Peyer's patch (tissue), 4 donors: Measurements from ENCODE around the gene PPP1R15A. TPM values are rescaled to one million over a fixed set of nuclear protein-coding genes. Genes with fewer than 3 reads are reported as not detected.
"Not testable (repeated sequence)": the region's sequence is repeated elsewhere in the genome, so short reads cannot be mapped to it uniquely, and the experiment has no call there.

Experiments
- DNase-seq, 3 donors: peaks; one replicate each; pipeline ENCODE4 v3.0.0-alpha.2; 2017 to 2019
- H3K27ac ChIP-seq, 4 donors: fragments of 200-600 bp; sonication (generic); one replicate each; pipeline ENCODE4 v1.5.1; 2016 to 2019
- H3K27me3 ChIP-seq, 2 donors: fragments of 200-600 bp; sonication (generic); one replicate each; pipeline ENCODE4 v1.5.1; 2019
- H3K36me3 ChIP-seq, 3 donors: fragments of 200-600 bp; sonication (generic); one replicate each; pipeline ENCODE4 v1.5.1; 2016 to 2019
- H3K4me1 ChIP-seq, 4 donors: fragments of 200-600 bp; sonication (generic); one replicate each; pipeline ENCODE4 v1.5.1; 2016 to 2019
- H3K4me3 ChIP-seq, 4 donors: fragments of 200-600 bp; sonication (generic); 1 replicate in 3 of 4; 2 replicates in 1 of 4; pipeline ENCODE4 v1.5.1; 2016 to 2019; ENCODE audit warnings: mild to moderate bottlenecking in 1 of 4
- H3K9me3 ChIP-seq, 4 donors: fragments of 200-600 bp; sonication (generic); one replicate each; pipeline ENCODE4 v1.5.1; 2016 to 2019; ENCODE audit warnings: mild to moderate bottlenecking in 1 of 4
- POLR2A ChIP-seq, 2 donors: fragments of 450-650 bp; IDR thresholded peaks; one replicate each; pipeline ENCODE4 v1.5.1; 2017; ENCODE audit warnings: antibody characterized with exemption in 2 of 2, mild to moderate bottlenecking in 2 of 2, moderate library complexity in 2 of 2
- total RNA-seq, 4 donors: library from RNA; depleted of rRNA; stranded (reverse); fragments of >200 nt; gene quantifications; one replicate each; pipeline ENCODE4 v1.1.0, GENCODE V29; 2016
- TF ChIP-seq, protein P1 (sequence below), 6 experiments: fragments of 450-650 bp in 4 of 6; fragments of 200-600 bp in 2 of 6; sonication (generic) in 1 of 6; IDR thresholded peaks; one replicate each; pipeline ENCODE4 v1.5.1; 2017 to 2019; ENCODE audit warnings: antibody characterized with exemption in 6 of 6, mild to moderate bottlenecking in 3 of 6, moderate library complexity in 1 of 6

The PPP1R15A gene
- total RNA-seq, 4 donors from 2014 or later: 39.2 to 198 (median 80.3) TPM

- no peaks in the 10 kb centered on the region for H3K36me3 ChIP-seq
- peak overlapping the region; percentile 25 to 77 (median 57) for H3K27ac ChIP-seq
- H3K9me3 ChIP-seq: no peaks in the 10 kb centered on the region
- H3K4me1 ChIP-seq: peaks cover 0 to 23% (median 0%) of the 10 kb centered on the region in 4 donors
- TF ChIP-seq, protein P1, sequence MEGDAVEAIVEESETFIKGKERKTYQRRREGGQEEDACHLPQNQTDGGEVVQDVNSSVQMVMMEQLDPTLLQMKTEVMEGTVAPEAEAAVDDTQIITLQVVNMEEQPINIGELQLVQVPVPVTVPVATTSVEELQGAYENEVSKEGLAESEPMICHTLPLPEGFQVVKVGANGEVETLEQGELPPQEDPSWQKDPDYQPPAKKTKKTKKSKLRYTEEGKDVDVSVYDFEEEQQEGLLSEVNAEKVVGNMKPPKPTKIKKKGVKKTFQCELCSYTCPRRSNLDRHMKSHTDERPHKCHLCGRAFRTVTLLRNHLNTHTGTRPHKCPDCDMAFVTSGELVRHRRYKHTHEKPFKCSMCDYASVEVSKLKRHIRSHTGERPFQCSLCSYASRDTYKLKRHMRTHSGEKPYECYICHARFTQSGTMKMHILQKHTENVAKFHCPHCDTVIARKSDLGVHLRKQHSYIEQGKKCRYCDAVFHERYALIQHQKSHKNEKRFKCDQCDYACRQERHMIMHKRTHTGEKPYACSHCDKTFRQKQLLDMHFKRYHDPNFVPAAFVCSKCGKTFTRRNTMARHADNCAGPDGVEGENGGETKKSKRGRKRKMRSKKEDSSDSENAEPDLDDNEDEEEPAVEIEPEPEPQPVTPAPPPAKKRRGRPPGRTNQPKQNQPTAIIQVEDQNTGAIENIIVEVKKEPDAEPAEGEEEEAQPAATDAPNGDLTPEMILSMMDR (IDR thresholded peaks at IDR 0.05): no peak
- TF ChIP-seq POLR2A (IDR thresholded peaks at IDR 0.05): no peak
- H3K27me3 ChIP-seq: no peaks in the 10 kb centered on the region
- no peak for DNase-seq
- peak overlapping the region in 2 of 4 donors; percentile 29 to 35 for H3K4me3 ChIP-seq
Observed at GRCh38 chr19:48867746-48868113, 4.5 kb upstream of the PPP1R15A start.

DNA sequence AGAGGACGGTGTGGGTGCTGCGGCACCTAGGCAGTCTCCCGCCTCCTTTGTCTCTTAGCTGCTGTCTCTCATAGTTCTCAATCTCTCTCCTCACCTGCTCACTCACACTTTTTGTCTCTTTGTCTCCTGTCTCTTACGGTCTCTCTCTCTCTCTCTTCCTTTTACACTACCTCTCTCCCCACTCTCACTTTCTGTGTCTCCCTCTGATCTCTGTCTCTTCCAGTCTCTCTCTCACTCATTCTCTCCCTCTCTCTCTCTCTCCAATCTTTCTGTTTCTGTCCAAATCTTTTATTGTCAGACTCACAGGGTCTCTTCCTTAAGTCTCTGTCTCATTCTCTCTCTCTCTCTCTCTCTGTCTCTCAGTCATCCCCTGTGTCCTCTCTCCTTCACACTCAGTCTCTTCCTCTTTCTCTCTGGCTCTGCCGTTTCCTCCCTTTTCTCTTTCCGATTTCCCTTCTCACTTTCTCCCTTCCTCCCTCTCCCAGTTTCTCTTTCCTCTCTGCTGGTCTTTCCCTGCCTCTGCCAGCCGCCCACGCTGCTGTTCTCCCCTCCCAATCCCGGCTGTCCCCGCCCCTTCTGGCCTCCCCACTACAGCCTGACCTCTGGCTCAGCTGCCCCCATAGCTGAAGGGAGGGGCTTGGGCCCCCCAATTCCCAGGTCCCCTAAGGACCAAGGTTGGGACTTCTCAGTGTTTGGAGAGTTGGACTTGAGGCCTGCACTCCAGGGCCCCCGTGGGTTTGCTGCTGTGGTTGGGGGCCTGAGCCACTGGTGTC lies 3.9 kb upstream of the PPP1R15A start, which contains the start of gene PLEKHA4:
Gene PLEKHA4 (minus strand): TSS at position 504 of the 773 bp plus-strand sequence. CDS start 997 bp downstream, outside the sequence.
- DNase-seq: peak in 2 of 3 donors; percentile 59 to 69
- Histone ChIP-seq H3K9me3 (no peaks in the 10 kb centered on the region), H3K27me3 (no peaks in the 10 kb centered on the region), H3K4me3 (peak within 1 kb of the TSS in 2 of 4 donors; percentile 29 to 35), H3K4me1 (peaks cover 0 to 23% (median 0%) of the 10 kb centered on the region in 4 donors), H3K36me3 (peaks cover 0 to 3% (median 0%) of the 10 kb centered on the region in 3 donors), H3K27ac (peak within 1 kb of the TSS; percentile 25 to 77 (median 57))
- no peak for TF ChIP-seq POLR2A (IDR thresholded peaks at IDR 0.05)
- TF ChIP-seq, protein P1 (IDR thresholded peaks at IDR 0.05): no peak

- TF ChIP-seq, protein P1 (IDR thresholded peaks at IDR 0.05): no peak
- no peak for TF ChIP-seq POLR2A (IDR thresholded peaks at IDR 0.05)
- DNase-seq: no peak
- Histone ChIP-seq H3K4me3 (no peak overlapping the region), H3K27ac (no peak overlapping the region), H3K27me3 (no peaks in the 10 kb centered on the region), H3K36me3 (peaks cover 0 to 20% (median 0%) of the 10 kb centered on the region in 3 donors), H3K4me1 (peaks cover 0 to 34% (median 10%) of the 10 kb centered on the region in 4 donors), H3K9me3 (no peaks in the 10 kb centered on the region)
Observed at GRCh38 chr19:48870048-48870447, 2.2 kb upstream of the PPP1R15A start.

DNA sequence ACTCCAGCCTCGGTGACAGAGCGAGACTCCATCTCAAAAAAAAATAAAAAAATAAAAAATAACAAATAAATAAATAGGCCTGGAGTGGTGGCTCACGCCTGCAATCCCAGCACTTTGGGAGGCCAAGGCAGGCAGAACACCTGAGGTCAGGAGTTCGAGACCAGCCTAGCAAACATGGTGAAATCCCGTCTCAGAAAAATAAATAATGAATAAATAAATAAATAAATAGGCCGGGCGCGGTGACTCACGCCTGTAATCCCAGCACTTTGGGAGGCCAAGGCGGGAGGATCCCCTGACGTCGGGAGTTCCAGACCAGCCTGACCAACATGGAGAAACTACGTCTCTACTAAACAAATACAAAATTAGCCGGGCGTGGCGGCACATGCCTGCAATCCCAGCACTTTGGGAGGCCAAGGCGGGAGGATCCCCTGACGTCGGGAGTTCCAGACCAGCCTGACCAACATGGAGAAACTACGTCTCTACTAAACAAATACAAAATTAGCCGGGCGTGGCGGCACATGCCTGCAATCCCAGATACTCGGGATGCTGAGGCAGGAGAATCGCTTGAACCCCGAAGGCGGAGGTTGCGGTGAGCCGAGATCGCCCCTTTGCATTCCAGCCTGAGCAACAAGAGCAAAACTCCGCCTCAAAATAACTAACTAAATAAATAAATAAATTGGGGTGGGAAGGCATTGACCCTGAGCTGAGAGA lies 595 bp upstream of the PPP1R15A start:
- Histone ChIP-seq H3K36me3 (peaks cover 0 to 36% (median 0%) of the 10 kb centered on the region in 3 donors), H3K4me3 (peak overlapping the region; percentile 75 to 95 (median 83)), H3K27ac (peak overlapping the region; percentile 98 to 100 (median 100)), H3K4me1 (peaks cover 4 to 43% (median 20%) of the 10 kb centered on the region in 4 donors)
- H3K27me3 ChIP-seq, DNase-seq, H3K9me3 ChIP-seq: not testable (repeated sequence)

DNA sequence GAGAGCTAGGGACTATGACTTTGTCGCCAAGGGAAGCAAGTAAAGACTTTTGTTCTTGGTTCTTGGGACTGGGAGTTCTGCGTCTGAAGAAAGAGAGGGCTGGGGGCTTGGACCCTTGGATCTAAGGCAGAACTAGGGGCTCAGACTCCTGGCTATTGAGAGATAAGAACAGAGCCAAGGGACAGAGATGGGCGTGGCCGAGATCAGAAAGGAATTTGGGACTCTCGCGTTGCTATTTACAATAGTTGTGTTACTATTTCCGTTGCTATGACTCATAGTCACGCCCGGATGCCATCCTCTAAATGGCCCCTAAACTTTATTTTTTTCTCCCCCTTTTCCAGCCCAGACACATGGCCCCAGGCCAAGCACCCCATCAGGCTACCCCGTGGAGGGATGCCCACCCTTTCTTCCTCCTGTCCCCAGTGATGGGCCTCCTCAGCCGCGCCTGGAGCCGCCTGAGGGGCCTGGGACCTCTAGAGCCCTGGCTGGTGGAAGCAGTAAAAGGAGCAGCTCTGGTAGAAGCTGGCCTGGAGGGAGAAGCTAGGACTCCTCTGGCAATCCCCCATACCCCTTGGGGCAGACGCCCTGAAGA lies 759 bp downstream of the PPP1R15A start:
- Histone ChIP-seq H3K4me3 (peak overlapping the region; percentile 75 to 95 (median 83)), H3K27me3 (no peaks in the 10 kb centered on the region), H3K27ac (peak overlapping the region; percentile 98 to 100 (median 100)), H3K9me3 (no peaks in the 10 kb centered on the region), H3K4me1 (peaks cover 4 to 38% (median 22%) of the 10 kb centered on the region in 4 donors), H3K36me3 (peaks cover 0 to 48% (median 0%) of the 10 kb centered on the region in 3 donors)
- TF ChIP-seq, protein P1 (IDR thresholded peaks at IDR 0.05): peak in 2 of 6 experiments; percentile 22 to 27
- TF ChIP-seq POLR2A (IDR thresholded peaks at IDR 0.05): peak in 1 of 2 donors; percentile 8
- DNase-seq: peak; percentile 81 to 95 (median 92)
